Measurements from ENCODE around the gene FYN. TPM values are rescaled to one million over a fixed set of nuclear protein-coding genes. Genes with fewer than 3 reads are reported as not detected.

The FYN gene
- polyA plus RNA-seq, 1 experiment: 55.1 TPM

- CTCF ChIA-PET: no interaction called here
Measured at GRCh38 chr6:111612379-111612778, 260.9 kb downstream of the FYN start.

GRCh38 chr6:111610548-111611172 is 262.6 kb downstream of the FYN start:
- TF ChIP-seq CTCF (IDR thresholded peaks at IDR 0.05; ENCODE audit: insufficient read depth, low read depth, low read length): no peak
- CTCF ChIA-PET: no interaction called here
- no peaks in the 10 kb centered on the region for H3K36me3 ChIP-seq (ENCODE audit: control insufficient read depth, insufficient read depth, low read length)
- no peak overlapping the region for H3K4me3 ChIP-seq (ENCODE audit: low read depth, low read length)
- POLR2A ChIA-PET: no interaction called here
- no peak for DNase-seq (ENCODE audit: low read depth)
- H3K27me3 ChIP-seq (ENCODE audit: control insufficient read depth, insufficient read depth, low read length): peaks cover 2% of the 10 kb centered on the region; the same call in 1 of the 2 replicates

More at GRCh38 chr6:111612379-111612778, 260.9 kb downstream of the FYN start:
- DNase-seq (ENCODE audit: low read depth): no peak
- H3K27me3 ChIP-seq (ENCODE audit: control insufficient read depth, insufficient read depth, low read length): peaks cover 9% of the 10 kb centered on the region
- POLR2A ChIA-PET: no interaction called here
- H3K36me3 ChIP-seq (ENCODE audit: control insufficient read depth, insufficient read depth, low read length): no peaks in the 10 kb centered on the region
- no peak for TF ChIP-seq CTCF (IDR thresholded peaks at IDR 0.05; ENCODE audit: insufficient read depth, low read depth, low read length)
- H3K4me3 ChIP-seq (ENCODE audit: low read depth, low read length): no peak overlapping the region

Other genes with a start within 250 kb of the FYN start
- gene CCN6, start 180.7 kb upstream of the FYN start, polyA plus RNA-seq (2011; rRNA removed): 0.07 TPM in 1 of 2 replicates, not detected in the other
- 16.6 and 36.1 TPM in 2 replicates for gene TUBE1, start 214.0 kb upstream of the FYN start, polyA plus RNA-seq (2011; rRNA removed)
- gene FAM229B, start 214.1 kb upstream of the FYN start, polyA plus RNA-seq (2011; rRNA removed): 26.8 and 40.7 TPM in 2 replicates

Measured in BJ (cell line).